GM18907 (cell line): Measurements from ENCODE around the gene RAPSN.

Experiments used
- ATAC-seq: cut with Tn5 transposase; IDR thresholded peaks from one replicate; pipeline ENCODE4 v1.9.1; 2021; ENCODE audit warnings: mild to moderate bottlenecking, moderate library complexity; ENCODE audit not compliant: unreplicated experiment

The RAPSN gene

DNA sequence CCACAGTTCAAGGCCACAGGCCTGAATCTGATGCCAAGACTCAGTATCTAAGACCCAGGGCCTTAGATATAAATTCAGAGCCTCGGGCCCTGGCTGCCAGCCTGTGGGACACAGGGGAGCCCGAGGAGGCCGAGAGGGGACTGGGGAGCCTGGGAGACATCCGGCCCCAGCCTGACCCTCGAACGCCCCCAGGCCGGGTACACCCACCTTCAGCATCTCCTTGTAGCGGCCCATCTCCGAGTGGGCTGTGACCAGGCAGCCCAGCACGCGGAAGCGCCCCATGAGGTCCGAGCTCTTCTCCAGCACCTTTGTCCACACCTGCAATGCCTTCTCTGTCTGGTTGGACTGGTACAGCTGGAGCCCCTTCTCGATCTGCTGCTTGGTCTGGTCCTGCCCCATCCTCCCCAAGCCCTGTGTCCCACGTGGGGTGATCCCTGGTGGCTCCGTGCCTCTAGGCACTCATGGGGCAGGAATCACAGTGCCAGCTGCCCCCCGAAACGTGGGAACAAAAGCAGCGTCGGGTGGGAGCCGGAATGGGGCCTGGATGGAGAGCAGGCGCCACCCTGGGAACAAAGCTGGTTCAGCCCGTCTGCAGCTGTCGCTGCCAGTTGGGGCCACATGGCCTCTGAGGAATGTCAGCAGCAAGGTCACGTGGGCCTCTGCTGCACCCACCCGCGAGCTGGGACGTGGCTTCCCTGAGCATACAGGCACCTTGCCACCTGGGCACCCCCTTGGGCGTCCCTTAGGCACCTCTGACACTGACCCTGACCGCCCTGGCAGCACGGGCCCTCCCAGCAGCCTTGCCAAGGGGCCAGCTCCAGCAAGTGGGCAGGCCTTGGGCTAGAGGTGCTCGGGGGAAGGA is at the start of gene RAPSN:
TSS of gene RAPSN (minus strand) at position 571 of the 862 bp plus-strand sequence. CDS start at position 399, 172 bp downstream.
- ATAC-seq: no peak

DNA sequence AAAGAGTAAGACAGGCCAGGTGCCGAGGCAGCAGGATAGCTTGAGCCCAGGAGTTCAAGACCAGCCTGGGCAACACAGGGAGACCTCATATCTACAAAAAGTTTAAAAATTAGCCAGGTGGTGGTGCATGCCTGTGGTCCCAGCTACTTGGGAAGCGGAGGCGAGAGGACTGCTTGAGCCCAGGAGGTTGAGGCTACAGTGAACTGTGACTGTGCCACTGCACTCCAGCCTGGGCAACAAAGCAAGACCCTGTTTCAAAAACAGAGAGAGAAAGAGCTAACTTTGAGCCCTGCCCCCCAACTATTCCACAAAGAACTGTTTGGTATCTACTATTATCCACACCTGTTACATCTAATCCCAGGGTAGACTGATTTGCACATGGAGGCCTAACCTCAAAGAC is 49.2 kb upstream of the RAPSN start:
- ATAC-seq: no peak

DNA sequence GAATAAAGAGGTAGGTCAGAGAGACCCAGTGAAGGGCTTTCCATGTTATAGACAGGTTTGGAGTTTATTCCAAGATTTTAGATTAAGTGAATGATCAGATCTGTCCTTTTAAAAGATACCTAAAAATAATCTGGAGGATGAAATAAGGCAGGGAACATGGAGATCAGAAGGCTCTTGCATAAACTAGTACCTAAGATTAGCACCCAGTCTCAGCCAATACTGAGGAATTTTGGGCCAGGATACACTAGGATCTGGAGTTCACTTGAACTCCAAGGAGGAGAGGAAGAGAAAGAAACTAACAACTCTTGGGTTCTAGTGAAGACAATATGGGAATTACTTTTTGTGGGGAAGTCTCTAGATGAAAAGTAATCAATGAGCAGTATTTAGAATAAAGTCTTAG is 47.9 kb upstream of the RAPSN start:
- ATAC-seq: no peak

DNA sequence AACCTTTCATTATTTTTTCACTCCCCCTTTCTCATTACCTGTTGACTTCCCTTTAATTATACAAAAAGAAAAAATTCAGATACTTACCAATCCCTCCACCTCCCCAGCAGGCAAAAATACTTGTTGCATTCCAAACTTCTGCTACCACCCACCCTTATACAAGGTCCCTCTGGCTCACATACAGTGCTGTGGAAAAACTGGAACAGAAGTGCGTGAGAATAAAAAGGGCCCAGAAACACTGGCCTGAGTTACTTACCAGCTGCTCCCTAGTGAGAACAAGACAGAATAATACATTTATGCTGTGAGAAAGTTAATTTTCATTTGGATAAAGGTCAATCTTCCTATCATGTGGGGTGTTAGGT is 46.9 kb upstream of the RAPSN start:
- ATAC-seq: no peak

DNA sequence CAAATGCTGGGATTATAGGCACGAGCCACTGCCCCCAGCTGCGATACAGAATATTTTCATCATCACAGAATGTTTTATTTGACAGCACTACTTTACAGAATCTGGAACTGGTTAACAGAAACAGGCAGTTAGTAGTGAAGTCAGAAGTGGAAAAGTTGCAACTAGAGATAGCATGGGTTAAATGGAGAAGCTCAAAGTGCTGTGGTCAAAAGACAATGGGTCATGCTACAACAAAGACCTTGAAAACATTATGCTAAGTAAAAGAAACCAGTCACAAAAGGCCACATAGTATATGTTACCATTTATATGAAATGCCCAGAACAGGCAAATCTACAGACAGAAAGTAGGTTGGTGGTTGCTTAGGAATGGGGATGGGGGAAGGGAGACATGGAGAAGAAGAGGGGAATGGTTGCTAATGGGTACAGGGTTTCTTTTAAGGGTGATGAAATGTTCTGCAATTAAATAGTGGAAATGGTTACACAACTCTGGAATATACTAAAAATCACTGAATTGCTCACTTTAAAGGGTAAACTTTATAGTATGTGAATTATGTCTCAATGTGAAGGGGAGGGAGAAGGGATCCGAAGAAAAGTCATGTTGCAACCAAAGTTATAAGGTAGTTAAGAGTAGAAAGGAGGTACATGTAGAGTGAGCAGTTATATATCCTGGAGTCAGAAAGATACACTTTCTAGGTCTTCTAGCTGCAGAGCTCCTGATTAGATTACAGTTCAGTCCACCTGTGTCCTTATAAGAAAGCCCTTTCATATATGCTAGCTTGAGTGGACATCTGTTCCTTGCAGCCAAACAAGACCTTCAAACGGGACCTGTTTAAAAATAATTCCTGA is 46.3 kb upstream of the RAPSN start:
- ATAC-seq: no peak

DNA sequence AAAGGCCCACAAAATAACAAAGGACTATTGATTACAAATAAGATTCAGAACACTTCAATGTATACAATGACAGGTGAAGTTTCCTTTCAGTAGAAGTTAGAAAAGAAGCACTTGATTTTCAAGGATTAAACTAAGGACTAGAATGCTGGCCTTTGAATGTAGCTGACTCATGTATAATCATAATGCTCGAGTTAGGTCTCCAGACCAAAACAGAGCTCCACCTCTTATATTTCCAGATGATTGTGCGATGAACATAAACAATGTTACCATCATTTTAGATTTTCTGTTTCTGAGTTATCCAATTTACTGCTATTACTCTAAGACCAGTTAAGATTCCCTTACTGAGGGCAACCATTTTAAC is 40.4 kb upstream of the RAPSN start:
- ATAC-seq: no peak

DNA sequence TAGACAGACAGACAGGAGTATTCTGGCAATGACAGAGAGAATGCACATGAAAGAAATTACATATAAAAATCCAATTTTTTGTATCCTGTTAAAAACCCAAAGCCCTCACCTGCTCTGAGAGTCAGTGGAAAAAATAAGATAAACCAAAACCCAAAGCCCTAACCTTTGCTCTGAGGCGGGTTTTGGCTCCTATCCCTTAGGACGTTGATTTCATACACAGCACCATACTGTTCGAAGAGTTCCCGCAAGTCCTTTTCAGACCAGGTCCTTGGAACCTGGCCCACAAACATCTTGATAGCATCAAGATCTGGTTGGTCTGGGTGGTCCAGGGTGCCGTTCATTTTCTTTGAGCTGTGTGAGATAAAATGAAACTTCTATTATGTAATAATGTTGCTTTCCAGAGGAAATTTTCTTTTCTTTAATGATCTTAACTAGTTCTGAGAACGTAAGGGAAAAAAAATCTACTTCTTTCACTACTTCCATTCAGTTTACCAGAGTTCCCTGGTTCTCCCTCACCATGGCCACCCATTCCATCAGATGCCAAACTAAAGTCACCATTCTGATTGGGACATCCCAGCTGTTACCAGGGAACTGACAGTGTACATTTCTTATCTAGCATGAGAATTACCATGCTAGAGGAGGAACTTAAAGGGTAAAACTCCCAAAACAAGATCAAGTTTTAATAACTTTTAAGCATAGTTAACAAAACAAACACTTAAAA is 39.9 kb upstream of the RAPSN start:
- no peak for ATAC-seq

DNA sequence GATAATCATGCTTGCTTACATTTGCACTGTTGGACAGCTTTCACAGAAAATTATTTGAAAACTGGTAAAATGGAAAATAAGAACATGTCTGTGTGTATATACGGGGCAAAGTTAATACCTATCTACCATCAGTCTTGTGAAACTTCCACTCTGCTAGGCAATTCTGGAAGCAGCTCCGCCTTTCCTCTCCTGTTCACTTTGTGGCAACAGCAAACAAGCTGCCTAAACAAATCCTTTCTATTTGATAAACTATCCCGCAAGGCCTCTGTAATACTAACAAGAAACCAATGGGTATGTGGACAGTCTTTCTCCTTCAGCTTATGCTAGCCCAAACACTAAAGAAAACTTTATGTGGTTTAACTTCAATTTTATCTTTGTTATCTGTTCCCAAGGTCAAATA is 39.2 kb upstream of the RAPSN start:
- ATAC-seq: no peak

DNA sequence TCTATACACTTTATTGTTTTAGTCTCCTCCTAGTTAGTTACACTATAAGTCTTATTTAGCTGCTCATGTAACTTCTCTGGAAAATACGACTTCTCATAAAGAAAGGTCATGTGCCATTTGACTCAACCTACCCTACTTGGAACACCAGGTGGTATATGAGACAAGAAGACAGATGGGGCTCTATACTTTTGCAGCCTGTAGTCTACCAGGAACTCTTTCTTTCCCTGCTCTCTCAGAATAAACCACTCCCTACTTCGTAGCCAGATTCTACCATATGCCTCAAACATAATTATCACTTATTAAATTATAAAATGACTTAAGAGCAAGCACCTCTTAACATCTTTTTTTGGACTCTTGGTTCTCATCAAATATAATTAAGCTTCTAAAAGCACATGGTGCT is 38.5 kb upstream of the RAPSN start:
- ATAC-seq: no peak

DNA sequence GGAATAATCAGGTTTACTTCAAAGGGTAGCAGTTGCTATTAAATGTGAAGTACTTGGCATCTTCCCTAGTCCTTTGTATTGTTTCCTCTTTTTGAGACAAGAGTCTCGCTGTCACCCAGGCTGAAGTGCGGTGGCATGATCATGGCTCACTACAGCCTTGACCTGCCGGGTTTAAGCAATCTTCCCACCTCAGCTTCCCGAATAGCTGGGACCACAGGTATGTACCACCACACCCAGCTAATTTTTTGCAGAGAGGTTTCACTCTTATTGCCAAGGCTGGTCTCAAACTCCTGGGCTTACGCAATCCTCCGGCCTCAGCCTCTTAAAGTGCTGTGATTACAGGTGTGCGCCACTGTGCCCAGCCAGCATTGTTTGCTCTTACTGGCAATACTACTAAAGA is 36.2 kb upstream of the RAPSN start:
- no peak for ATAC-seq

DNA sequence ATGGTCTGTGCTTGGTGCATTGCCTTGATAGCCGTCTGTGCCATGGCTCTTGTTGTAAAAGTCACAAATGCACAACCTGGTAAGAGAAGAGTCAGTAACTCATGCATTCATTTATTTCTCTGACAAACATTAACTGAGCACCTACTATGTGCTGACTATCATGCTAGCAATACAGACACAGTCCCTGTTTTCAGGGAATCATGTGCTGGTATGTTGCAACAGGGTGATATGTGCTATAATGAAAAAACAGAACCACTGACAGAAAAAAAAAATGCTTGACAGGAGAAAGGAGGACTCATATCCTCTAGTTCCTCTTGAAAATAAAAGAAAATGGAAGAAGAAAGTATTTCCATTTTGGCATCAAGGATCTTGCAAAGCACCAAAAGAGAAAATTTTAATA is 34.5 kb upstream of the RAPSN start:
- no peak for ATAC-seq

DNA sequence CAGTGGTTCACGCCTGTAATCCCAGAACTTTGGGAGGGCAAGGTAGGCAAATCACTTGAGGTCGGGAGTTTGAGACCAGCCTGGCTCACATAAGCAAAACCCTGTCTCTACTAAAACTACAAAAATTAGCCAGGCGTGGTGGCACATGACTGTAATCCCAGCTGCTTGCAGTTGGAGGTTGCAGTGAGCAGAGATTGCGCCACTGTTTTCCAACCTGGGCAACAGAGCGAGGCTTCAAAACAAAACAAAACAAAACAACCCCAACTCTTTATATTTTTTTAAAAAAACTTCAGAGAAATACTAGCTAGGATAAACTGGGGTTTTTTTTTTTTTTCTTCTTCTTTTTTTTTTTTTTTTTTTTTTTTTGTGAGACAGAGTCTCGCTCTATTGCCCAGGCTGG is 31.8 kb upstream of the RAPSN start:
- no peak for ATAC-seq

DNA sequence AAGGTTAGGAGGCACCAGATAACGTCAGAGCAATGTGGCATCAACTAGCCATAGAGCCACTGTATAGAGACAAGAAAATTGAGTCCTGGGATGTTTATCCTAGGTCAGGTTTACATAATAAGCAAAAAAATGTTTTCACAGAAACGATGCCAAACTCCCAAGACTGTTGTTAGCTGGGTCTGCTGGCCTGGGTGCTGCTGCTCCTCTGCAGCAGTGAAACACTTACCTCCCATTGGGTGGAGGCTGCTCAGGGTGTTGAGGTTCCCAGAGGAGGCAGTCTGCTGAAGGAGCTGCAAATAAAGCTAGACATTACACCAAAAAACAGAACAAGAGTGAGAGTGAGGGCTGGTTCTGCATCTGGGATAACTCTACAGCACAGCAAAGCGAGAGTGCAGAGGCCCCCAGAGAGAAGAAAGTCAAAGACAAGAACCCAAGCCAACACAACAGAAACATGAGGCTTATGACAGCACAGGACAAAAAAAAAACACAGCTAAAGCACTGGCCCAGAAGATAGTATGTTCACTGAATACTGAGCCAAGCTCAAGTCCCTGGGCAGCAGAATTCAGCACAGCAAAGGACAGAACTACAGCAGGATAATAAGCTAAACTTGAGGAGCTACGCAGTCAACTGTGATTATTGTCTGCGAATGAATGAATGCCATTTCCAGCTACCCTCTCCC is 29.9 kb upstream of the RAPSN start:
- ATAC-seq: no peak

DNA sequence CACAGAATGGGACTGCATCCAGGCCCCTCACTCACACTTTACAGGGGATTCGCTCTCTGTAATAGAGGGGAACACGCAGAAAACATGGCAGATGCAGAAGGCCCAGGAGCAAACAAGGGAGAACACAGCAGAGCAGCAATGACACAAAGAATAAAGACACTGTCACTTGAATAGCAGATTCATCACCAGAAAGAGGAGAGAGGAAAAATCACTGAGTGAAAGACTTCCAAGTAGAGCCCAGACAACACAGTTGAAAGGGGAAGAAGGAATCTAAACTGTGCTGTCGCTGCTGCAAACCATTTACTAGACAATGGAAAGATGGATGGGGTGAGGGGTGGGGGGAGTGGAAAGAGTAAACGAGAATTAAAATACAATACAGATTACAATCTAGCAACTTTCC is 28.8 kb upstream of the RAPSN start:
- ATAC-seq: no peak

DNA sequence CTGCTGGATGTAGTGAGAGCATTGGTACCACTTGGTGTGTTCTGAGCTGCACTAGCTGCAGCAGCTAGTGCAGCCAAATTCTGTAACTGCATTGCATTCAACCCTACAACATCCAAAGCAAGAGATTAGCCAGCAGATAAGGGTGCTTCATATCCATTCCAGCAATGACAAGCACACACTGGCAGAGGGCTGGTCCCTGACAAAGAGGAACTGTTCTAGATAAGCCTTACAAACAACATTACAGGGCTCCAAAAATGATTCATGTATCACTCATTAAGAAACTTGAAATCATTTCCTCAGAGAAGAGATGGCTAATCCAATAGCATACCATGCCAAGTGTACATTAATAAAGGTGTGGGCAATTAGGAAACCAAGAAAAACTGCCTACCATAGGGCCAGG is 28.4 kb upstream of the RAPSN start:
- ATAC-seq: no peak

DNA sequence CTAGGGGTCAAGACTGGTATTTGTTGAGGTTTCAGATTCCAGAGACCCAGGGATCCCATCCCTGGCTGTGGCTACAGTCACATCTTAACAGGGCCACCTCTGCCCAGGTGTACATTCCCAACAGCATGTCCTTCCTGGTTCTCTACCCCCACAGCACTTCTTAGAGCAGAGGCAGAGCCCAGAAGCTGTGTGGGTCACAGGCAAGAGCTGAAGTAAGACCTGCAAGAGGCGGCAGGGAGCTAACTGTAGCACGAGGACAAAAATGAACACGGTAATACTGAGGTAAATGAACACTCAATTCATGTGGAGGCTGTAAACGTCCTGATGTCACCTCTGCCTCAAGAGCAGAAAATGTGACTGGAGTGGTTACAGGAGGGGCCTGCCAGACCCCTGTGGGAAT is 21.7 kb upstream of the RAPSN start:
- ATAC-seq: no peak

DNA sequence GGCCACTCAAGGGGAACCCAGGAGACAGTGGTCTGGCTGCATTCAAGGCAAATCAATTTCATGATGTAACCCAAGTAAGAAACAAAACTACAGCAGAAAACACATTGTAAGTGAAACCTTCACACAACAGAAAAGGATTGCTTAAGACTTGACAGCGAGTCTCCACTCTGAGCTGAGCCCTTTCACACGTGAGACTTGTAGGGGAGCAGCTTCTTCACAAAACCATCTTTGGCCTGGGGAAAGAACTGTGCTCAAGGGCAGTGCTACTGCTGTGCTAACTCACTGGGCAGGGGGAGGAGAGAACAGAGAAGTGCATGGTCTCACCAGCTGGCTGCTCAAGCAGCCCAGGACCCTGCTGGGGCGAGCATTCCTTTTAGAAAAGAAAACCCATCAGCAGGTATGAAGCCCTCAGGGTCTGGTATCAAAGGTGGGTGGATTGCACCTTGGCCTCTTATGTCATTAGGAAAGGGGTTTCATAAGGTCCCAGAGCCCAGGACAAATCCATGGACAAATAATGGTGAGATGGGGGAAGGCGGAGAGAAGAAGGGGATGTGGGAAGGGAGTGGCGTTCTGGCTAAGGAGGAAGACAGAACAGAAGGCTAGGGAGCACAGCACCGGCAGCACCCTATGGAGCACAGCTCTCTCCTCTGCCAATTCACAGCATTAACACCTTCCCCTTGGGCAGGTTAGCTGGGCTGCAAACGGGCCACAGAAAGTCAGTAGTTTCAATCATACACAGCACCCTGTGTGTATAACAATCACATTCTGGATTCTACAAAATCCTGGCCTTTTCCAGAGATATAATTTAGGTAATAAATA is 20.6 kb upstream of the RAPSN start:
- no peak for ATAC-seq

DNA sequence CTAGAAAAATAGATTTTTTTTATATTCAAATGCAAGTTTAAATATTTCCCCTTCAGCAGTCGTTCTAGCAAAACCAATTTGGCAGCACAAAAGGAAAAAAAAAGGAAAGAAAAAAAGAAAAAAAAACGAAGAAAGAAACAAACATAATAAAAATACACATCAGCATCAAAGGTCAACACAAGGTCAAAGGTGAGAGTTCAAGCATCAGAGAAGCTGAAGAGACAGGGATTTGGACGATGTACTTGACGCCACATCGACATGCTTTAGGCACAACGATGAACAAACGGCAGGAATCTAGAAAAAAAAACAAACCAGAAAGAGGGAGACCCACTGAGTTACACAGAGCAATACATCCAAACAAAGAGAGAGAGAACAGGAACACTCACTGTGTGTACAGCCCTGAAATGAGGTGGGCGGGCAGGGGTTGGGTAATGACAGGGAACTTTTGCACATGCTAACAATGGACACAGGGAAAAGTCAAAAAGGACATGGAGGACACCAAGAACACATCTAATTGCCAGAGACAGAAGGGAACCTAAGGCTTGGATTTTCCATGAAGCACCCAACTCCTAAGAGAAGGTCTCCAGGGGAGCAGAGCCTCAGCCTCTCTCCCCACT is 19.8 kb upstream of the RAPSN start:
- ATAC-seq: no peak

DNA sequence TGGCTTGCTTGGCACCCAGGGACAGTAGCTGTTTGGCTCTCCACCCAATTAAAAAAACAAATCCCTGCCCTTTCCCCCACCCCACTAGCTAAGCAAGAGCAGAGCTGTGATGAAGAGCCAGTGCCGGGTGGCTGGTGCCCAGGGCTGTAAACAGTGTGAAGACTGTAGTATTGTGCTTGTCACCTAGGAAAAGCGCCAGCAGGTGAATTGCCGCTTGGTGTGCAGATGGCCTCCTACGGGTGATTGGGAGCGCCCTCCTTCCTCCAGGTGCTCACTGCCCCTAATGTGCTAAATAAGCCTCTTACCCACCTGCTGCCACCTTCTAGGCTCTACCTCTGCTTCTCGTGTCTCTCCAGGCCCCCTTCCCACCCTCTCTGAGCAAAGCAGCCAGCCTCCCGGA is 18.4 kb upstream of the RAPSN start:
- ATAC-seq: no peak
